Medulla oblongata (tissue), 1 donor: Measurements from ENCODE around the gene BTBD9.
"Not testable (repeated sequence)": the region's sequence is repeated elsewhere in the genome, so short reads cannot be mapped to it uniquely, and the experiment has no call there.

ENCODE experiments used
- DNase-seq: peaks from one replicate; pipeline ENCODE4 v3.0.0-alpha.2; 2015; ENCODE audit errors: extremely low spot score

Gene BTBD9

DNA sequence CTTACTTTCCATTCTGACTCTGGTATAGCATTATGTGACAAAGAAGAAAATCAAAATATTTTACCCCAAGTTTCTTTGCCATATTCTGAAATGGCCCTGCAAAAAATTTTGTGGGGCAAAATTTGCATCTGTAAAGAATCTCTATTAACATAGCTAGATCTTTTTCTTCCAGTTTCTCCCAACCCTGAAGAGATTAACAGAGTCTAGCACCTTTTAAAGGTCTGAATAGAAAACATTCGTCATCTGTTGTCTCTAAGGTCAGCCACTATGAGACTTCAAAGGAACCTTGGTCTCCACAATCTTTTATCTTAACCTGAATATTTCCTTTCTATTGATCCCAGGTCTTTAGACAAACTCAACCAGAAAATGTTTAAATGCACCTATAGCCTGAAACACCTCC is 205.7 kb downstream of the BTBD9 start:
- DNase-seq, result no peak

DNA sequence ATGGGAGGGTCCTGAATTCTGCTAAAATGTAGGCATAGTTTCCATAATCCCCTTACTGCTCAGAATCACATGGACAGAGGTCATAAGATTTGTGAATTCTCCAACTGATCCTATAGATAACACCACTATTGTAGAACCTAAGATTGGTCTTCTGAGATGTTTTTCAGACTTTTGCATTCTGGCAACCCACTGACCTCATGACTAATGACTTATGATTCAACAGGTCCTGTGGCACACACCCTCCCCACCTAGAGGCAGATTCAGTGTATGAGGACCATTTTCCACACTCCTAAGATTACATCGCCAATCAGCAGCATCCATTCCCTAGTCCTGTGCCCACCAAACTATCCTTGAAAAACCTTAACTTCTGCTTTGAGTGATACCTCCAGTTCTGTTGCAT is 207.2 kb downstream of the BTBD9 start:
- DNase-seq, result no peak

DNA sequence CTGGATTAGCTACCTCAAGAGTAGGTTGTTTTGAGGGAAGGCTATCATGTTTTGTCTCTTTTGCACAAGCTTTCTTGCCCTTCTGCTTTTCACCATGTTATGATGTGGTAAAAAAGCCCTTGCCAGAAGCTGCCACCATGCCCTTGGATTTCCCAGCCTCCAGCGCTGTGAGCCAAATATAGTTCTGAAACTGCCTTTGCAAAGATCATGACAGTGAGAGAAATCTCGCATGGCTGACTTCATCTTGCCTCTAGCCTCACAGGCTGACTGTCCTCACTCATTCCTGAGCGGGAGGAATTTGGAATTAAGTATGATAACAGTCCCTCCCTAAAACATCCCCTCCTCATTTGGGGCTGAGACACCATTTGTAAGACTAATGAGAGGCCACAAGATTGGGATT is 207.7 kb downstream of the BTBD9 start:
- DNase-seq, result no peak

DNA sequence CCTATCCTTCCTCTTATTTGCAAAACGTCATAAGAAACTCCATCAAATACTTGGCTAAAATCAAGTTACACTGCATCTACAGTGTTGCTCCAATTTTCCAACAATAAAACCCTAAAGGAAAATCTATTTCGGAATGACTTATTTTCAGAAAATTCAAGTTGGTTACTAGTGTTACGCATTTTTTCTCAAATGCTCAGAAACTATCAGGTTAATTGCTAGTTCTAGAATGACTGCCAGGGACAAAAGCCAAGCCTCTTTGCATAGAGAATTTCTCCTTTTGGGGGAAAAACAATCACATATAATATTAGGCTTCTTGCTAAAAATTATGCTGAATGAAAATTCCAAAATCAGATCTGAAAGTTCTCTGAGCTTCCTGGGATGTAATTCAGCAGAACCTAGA is 210.2 kb downstream of the BTBD9 start:
- no peak for DNase-seq

DNA sequence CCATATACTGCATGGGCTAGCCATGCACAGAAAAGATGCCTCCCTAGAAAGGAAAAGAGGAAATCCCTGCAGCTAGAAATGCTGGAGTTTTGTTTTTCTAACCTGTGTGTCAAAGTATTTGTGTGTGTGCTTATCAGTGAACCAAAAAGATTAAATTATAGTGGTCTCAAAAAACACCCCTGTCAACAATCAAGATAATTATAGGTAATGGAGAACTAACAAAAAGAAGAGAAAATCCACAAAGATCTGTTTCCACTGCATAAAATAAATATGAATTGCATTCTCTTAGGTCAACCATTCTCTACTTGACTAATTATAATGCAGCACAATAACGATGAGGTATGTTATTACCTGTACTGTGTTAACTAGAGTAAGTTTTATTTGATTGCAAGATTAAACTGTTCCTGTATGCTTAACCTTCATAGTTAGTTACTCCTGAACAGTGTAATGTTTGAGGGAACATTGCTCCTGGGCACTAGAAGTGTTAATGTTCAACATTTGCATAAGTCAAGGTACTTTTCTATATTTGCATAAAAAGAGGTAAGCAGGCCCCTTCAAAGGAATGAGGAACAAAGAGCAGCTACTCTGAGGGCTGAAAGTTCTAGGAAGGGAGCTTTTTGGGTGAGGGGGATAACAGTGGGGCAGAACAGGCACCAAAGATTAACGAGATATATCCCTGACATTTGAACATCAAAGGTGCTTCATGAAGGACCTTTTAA is 212.1 kb downstream of the BTBD9 start:
- DNase-seq, result no peak

DNA sequence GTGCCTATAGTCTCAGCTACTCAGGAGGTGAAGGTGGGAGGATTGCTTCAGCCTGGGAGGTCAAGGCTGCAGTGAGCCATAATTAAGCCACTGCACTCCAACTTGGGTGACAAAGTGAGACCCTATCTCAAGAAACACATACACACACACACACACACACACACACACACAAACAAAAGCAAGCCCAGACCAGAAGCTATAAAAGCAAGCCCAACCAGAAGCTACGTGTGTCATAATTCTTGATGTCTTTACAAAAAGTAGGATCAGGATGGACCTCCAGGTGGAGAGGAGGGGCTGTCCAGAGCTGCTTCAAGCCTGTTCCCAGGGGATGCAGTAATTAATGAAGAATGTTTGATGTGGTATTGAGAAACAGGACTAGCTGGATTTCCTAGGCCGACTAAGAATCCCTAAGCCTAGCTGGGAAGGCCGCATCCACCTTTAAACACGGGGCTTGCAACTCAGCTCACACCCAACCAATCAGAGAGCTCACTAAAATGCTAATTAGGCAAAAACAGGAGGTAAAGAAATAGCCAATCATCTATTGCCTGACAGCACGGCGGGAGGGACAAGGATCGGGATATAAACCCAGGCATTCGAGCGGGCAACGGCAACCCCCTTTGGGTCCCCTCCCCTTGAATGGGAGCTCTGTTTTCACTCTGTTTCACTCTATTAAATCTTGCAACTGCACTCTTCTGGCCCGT is 213.8 kb downstream of the BTBD9 start:
- not testable (repeated sequence) for DNase-seq

DNA sequence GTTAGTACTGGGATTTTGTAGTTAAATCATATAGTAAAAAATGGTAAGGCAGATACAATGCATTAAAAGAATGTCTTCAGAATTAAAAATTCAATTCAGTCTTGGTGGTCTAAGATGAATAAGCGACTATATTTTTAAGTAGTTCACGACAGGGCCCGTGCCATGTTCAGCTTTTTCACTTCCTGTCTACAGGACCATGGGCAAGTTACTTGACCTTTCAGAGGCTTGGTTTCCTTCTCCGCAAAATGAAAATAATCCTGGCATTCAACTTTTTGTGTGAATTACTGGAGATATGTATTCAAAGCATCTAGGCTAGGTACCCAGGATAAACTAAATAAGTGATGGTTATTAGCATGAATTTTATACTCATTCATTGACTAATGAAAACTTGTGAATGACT is 216.0 kb downstream of the BTBD9 start:
- DNase-seq, result no peak

DNA sequence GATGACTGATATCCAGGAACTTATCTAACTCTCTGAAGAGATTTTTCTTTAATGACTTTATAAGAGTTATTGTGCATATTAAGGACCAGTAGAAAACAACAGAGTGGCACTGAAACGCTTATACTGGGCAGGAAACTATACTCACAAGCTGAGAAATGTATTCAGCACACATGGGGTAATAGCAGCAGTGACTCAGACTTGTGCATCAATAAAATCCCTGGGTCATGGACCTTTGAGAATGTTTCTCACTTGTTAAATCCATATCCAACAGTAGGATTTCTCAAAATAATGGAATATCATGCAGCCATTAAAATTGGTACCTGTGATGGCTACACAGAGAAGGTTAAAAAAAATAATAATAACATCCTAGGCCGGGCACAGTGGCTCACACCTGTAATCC is 219.5 kb downstream of the BTBD9 start:
- no peak for DNase-seq

DNA sequence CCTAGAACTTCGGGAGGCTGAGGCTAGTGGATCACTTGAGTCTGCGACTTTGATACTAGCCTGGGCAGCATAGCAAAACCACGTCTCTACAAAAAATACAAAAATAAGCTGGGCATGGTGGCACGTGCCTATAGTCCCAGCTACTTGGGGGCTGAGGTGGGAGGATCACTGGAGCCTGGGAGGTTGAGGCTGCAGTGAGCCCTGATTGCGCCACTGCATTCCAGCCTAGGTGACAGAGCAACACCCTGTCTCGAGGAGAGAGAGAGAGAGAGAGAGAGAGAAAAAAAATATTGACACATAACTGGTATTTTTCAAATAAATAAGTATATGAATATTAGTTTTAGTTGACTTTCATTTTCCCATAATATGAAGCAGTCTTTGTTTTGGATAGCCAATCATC is 222.2 kb downstream of the BTBD9 start:
- DNase-seq, result no peak

DNA sequence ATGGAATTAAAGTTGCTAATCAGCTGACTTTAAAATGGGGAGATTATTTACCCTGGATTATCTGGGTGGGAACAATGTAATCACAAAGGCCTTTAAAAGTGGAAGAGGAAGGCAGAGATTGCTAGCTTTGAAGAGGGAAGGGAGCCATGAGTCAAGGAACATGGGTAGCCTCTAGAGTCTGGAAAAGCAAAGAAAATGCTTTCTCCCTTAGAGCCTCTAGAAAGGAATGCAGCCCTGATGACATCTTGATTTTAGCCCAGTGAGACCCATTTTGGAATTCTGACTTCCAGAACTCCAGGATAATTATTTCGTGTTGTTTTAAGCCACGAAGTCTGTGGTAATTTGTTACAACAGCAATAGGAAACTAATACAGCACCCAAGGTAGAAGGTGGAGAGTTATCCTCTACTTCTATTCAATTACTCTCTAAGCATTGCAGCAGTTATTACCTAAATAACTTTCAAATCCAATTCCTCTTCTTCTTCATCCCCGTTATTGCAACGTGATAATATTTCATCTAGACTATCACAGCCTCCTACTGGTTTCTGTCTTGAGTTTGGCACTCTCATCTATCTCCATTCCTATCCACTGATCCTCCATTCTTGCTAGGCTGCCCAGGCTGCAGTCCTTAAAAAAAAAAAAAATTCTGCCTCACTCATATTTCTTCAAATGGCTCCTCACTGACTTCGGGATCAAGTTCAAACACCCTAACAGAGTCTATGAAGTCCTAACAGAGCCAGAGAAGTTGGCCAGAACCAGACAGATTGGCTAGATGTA is 224.3 kb downstream of the BTBD9 start:
- no peak for DNase-seq

DNA sequence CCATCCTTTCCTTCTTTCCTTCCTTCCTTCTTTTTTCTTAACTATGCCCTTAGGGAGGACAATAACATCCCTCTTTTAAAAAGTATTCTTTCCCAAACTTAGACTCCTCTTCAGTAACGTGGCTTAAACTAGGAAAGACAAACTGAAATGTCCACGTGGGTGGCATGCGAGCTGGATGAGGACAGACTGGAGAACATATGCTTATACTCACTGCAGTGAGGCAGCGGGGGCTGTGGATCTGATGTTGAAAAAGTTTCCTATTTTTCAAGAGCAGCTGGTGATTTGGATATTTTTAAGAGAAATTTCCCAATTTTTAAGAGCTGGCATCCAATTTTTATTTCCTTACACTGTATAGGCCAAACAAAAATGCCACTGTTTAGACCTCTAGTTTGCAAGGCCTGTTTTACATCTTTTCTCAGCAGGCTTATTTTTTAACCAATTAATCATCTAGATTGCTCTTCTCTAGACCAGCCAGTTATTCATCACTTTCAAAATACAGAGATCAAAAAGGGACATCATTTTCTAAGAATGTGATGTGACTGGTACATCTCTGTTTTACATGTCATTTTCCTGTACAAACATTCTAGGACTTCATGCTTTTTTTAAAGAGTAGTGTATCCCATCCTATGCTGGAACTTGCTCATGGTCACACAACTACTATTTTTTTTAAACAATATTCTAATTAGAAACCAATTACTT is 226.5 kb downstream of the BTBD9 start:
- DNase-seq, result no peak

DNA sequence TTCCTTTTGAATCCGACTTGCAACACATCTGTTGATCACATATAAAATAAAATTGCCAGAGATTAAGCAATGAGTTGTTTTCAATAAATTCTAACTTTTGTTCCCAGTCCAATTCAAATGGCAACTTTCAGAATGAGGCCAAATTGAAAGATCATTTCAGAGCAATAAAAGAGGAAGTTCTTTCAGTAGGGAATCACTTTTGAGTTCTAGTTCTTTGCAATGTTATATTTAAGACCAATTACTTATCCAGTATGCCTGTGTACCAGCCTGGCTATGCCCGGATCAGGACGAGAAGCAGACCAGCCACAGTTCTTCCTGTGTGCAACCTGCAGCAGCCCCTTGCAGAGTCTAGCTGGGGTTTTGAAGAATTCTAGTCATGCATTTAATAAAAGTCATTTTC is 232.5 kb downstream of the BTBD9 start:
- DNase-seq, result no peak

DNA sequence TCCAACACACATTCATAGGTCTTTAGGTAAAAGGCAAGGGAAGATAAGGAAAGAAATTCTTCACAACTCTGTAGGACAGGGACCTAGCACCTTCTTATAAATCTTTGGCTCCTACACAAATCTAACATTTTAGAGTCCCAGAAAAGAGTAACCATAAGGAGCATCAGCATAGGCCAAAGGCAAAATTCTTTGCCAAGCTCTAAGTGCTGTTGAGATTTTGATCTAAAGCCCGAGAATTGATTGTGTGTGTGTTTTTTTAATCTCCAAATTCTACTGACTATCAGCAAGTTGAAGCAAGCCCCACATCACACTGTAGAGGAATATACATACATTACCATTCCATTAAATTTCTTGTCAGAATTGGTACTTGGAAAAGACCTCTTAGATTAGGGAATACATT is 233.6 kb downstream of the BTBD9 start:
- no peak for DNase-seq

DNA sequence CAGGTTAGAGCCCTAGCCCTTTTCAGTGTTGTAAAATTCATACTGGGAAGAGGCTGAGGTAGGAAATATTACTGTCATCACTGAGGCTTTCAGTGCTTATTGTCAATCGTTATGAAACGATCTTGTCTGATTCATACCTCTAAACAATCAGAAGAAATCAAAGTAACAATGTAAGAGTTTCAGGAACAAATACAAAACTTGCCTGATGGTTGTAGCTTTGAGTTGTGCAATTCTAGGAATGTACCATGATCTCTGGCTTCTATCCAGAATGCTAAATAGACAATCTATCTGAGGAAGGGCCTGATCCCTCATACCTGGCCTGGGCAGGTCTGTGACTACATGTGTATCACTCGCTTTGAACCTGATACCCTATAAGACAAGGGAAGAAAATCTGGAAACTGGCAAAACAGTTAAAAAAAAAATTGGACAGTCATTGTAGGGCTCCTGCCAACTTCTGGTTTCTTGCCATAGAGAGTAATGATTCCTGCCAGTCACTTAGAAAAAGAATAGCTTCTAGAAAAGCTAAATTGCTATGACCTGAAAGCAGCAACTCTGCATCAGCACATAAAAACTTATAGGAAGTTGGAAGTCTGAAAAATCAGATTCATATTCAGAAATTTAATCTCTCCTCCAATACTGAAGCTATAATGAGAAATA is 234.7 kb downstream of the BTBD9 start:
- DNase-seq, result peak; percentile 27

DNA sequence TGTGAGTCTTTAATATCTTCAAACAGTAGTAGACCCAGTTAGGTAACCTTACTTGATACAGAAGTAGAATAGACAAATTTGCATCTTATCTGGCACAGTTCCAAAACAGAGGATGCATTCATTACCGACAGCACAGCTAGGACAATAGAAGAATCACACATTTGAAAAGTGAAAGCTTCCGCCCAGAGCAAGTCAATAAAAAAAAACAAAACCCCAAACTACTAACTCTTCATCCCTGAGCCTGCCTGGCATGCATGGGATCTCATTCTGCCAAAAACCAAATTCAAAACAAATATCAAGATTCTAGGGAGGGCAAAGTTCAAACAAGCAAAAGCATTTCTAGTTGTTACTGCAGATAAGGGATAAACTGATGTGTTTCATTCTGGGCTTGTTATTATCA is 235.4 kb downstream of the BTBD9 start:
- DNase-seq, result peak; percentile 21

DNA sequence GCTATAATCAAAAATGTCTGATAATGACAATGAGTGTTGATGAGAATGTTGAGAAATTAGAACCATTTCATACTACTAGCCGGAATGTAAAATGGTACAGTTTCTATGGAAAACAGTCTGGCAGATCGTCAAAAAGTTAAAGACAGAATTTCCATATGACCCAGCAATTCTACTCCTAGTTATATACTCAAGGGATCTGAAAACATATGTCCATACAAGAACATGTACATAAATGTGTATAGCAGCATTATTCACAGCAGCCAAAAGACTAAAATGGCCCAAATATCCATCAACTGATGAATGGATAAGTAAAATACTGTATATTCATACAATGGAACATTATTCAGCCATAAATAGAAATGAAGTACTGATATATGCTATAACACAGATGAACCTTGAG is 236.2 kb downstream of the BTBD9 start:
- DNase-seq, result no peak

DNA sequence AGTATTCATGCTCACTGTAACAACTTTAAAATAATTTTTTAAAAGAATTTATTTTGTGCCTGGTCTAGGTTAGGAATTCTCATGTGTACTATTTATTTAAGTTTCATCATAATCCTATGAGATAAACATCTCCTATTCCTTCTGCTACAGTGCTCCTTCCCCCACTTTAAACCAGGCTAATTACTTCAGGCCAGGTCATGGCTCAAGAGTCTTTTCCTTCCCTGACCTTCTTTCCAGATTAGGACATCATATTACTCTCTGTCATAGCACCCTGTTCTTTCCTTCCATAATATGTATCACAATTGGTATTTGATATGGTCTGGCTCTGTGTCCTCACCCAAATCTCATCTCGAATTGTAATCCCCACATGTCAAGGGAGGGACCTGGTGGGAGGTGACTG is 239.0 kb downstream of the BTBD9 start:
- DNase-seq, result no peak

DNA sequence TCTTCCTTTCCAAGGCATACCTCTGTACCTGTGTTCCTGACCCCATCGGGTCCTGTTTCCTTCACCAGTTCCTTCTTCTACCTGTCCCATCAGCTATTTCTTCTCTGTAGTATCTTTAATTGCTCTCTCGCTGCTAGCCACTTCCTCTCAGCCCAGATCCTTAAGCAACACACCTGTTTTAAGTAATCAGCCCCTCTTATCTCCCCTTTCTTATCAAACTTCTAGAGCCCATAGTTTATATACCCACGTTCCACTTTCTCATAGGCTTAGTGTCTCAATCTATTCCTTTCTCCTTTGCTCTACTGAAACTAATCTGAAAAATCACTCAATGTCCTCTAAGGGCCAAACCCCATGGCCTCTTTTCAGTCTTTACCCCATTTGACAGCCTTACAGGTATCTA is 239.6 kb downstream of the BTBD9 start:
- DNase-seq, result no peak

DNA sequence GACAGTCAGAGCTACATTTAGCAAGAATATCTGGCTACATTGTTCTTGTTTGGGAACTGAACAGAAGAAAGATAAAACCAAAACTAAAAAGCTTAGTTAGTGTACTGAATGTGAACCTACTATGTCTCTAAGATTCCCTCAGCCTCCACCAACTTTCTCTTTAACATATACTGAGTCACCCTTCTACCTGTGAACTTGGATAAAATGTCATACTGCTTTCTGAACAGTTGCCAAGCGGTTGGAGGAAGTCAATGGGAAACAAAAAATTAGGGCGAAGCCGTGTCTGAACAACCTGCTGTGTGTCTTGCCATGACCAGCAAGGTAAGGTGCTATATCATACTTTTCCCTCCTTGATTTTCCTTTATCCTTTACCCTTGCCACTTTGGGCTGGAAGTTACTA is 243.5 kb downstream of the BTBD9 start:
- no peak for DNase-seq

DNA sequence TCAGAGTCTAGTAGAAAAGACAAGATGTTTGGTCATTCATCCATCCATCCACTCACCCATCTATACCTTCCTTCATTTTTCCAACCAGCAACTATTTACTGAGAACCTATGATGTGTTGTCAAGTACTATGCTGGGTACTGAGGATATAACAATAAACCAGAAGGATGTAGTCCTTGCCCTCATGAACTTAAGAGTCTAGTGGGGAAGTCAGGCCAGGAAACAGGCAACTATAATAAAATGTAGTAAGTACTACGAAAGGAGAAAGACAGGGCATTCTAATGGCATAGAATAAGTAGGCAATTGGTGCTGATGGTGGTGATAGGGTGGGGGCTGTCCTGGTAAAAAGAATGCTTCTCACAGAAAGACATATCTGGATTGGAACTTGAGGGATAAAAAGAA is 245.7 kb downstream of the BTBD9 start:
- DNase-seq, result no peak

DNA sequence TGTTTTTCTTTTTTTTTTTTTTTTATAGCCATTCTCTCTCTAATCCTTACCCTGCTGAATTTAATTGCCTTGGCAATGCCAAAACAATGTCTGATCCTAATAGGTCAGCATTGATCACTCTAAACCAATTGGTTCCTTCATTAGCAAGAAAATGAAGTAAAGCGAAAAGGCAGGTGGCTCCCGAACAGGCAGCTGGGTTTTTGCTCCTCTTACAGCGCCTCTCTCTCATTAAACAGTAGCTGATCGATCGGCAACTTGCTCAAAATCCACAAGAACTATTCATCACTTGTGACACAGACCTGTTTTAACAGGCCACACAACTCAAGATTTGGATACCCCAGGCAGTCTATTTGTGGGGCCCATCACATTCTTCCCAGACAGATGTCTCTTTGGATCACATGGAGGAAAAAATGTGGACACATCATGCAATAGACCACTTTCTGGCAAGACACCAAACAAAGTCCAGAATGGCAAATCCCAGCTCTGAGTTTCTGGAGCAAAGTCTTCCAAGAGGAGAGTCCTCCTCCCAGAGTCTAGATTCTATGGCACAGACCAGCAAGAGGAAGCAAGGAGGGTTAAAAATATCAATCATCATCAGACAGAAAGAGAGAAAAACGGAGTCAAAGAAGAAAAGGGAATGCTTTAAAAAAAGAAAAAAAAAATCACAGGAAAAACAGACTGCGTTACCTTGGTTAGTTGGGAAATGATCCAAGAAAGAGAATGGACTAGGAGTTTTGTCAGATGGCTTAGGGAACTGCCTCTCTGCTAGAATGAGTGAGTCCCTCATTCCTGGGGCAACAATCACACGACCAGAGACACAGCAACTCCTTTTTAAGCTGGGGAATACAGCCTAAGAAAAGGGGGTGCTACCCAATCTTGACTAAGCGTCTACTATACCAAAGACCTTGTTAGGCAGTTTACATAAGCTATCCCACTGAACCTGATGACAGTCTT is 247.8 kb downstream of the BTBD9 start:
- DNase-seq, result no peak
